ENCODE measurements around the gene AIP.
A peak's percentile ranks its signal among the peaks of the same experiment; 100 is the strongest.
"Not testable (repeated sequence)": the region's sequence is repeated elsewhere in the genome, so short reads cannot be mapped to it uniquely, and the experiment has no call there.

AIP gene

DNA sequence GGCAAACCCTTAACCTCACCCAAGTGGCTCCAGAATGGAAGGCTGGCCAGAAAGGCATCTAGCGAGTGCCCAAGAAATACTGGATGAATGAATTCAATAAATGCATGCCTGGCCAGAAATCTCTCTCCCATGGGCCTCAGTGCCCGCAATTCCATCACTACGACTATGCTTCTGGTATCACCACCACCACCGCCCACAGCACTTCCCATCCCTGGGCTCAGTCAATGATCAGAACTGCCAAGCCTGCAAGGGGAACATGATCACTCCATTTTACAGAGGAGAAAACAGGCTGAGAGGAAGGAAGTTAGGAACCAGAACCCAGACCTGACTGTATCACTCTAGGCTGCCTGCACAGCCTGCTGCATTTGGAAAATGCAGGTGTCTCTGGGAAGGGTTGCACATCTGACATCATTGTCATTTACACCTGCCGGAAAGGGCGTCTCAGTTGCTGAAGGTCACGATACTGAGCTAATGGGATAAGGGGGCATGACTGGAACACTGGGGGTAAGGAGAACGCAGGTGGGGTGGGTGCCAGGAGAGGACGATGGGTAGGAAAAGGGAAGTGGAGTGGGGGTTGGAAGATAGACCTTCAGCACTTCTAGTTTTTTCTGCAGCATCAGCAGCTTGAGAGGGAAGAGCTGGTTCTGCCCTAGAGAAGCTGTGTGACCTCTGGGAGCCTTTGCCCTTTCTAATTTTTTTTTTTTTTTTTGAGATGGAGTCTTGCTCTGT, 33.5 kb upstream of the AIP start:
- no peak for DNase-seq

DNA sequence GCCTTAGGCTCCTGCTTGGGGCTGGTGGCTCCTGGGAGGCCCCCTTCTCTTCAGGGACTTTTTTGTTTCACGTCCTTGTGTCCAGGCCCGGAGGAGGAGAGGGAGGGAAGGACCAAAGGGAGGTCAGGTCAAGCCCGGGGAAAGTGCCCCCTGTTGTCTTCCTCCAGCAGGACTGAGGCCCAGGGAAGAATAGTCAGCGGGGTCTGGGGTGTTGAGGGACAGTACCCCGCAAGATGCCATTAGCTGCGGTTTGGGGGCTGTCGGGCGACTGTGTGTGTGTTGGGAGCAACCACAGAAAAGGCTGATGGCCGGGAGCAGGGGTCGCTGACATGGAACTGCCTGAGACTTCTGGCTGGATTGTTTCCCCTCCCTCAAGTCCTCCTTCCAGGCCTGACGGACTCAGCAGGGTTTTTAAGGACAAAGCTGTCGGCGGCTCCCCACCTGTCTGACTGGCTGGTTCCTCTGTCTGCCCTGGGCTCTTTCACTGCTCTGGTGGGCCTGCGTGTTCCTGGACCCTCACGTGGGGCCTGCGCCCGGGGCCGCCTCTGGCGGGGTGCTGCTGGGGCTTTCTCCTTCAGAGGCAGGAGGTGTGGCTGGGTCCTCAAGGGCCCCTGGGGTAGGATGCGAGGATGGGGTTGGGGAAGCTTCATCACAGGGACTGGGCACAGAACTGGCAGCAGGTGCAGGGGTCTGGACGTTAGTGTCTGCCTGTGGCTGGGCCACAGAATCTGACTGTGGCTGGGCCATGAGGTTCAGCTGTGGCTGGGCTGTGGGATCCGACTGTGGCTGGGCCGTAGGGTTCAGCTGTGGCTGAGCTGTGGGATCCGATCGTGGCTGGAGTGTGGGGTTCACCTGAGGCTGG, 31.8 kb upstream of the AIP start:
- no peak for DNase-seq

DNA sequence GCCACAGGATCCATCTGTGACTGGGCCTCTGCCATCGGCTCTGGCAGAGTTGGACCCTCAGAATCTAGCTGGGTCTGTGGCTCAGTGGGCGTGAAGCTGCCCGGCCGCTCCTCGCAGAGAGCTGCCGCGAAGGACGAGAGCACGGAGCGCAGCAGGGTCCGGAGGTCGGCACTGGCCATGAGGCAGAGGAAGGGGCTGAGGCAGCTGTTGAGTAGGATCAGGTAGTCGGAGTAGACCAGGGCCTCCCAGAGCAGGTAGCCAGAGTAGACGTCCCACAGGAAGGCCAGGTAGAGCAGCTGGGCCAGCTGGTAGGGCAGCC, 31.2 kb upstream of the AIP start:
- no peak for DNase-seq

DNA sequence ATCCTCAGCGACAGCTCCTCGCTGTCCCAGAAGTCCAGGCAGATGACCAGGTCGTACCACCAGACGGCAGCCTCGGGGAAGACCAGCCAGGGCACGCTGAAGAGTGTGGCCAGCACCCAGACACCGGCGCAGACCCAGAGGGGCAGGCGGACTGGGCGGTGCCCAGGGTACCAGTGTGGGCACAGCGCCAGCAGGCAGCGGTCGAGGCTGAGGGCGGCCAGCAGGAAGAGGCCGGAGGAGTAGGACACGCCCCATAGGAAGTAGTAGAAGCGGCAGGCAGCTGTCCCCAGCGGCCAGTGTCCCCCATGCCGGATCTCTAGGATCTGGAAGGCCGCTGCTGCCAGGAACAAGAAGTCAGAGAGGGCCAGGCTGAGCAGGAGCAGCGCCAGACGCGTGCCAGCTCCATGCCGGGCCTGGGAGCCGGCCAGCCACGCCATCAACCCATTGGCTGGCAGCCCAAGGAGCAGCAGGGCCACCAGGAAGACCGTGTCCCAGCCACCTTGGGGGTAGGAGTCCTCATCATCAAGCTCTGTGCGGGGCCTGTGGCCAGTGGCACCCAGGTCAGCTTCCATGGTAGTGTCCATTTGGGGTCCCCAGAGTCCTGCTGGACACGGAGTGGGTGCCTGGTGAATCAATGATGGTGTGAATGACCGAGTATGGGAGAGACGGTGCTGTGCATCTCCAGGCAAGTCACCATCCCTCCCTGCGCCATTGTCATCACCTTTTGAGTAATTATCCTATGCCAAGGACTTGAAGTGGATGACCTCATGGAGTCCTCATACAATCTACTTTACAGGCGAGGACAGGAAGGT, 30.5 kb upstream of the AIP start, which contains the start of gene GPR152:
GPR152 (minus strand) TSS at position 589 of the 812 bp plus-strand sequence; CDS start at position 584, 5 bp downstream.
- DNase-seq: no peak

DNA sequence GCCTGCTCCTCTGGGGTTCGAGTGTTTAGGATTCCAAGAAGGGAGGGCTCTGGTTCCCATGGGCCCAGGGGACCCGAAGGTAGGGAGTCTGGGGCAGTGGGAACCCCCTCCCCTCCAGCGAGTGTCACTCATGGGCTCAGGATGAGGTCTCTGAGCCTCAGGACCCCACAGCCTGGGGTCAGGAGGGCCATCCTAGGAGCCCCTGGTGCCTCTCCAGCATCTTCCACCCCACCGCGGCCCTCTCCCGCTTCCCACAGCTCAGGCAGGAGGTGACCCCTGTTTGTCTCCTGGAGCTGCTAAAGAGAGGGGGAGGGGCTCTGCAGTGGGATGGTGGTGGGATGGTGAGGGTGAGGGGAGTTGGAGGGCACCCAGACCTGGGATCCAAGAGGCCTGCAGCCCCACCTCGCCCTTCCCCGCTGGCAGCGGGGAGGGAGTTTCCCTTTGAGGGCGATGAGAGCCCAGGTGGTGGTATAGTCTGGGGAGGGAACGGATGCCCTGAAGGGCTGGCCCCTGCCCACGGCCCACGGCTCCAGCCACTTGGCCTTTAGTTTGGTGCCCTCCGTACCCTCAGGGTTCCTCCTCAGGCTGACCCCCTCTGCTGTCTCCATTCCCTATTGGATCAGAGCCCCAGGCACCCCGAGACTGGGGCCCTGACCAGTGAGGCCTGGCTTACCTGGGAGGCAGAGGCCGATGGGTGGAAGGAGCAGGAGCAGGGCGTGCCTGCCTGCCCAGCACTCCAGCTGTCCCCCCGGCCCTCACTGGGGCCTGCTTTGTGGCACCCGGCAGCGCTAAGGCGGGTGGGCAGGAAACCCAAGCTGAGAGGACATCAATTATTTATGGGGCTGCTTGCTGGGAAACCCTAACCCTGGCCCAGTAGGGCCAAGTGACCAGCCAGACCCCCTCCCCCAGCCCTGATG, 28.8 kb upstream of the AIP start:
- no peak for DNase-seq

DNA sequence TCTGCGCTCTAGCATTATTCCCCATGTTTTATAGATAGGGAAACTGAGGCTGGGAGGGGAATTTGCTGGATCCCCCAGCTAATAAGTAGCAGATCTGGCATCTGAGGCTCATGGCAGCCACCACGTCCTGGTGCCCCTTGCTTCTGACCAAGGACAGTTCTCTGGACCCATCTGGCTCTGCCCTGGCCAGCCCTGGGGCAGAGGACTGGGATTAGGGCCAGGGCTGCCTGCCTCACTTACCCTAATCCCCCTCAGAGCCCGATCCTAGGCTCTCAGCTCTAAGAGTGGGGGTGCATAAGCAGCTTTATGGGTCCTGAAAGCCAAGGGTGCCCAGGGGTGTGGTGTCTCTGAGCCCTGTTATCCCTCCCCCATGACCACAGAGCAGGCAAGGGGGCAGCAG, 27.8 kb upstream of the AIP start, which contains the start of gene CABP4:
CABP4 (plus strand) TSS at position 301 of the 400 bp plus-strand sequence; CDS start at position 371, 70 bp downstream.
- no peak for DNase-seq

DNA sequence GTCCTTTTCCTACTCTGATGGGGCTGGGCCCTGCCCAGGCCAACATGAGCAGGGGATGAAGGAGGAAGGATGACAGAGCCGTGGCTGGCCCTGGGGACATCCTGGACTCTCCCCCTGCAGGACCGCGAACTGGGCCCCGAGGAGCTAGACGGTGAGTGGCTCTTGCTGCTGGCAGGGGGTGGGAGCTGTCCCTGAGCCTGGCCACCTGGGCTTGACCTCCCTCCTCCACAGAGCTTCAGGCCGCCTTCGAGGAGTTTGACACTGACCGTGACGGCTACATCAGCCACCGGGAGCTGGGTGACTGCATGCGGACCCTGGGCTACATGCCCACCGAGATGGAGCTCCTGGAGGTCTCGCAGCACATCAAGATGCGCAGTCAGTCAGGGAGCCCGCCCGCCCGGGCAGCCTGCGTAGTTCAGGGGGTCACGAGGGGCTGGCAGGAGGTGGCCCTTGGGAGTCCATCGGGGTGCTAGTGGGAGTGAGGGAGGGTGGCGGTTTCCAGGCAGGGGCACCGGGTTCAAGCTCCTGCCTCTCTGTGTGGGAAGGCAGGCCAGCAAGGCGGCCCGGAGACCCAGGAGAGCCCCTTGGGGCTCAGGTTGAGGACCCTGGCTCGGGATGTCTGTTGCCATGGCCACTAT, 26.6 kb upstream of the AIP start:
- DNase-seq: no peak

DNA sequence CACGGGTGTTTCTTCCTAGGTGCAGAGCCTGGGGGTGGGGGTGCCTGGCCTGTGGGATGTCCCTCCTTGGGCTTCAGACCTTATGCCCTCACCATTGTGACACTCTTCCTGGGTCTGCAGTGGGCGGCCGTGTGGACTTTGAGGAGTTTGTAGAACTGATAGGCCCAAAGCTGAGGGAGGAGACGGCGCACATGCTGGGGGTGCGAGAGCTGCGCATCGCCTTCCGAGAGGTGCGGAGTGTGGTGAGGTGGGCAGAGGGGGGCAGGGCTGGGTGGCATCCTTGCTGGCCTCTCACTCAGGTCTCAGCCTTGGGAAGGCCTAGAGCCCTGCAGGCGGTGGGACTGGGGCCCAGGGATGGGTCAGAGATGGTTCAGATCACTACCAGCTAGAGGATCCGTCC, 25.4 kb upstream of the AIP start:
- no peak for DNase-seq

DNA sequence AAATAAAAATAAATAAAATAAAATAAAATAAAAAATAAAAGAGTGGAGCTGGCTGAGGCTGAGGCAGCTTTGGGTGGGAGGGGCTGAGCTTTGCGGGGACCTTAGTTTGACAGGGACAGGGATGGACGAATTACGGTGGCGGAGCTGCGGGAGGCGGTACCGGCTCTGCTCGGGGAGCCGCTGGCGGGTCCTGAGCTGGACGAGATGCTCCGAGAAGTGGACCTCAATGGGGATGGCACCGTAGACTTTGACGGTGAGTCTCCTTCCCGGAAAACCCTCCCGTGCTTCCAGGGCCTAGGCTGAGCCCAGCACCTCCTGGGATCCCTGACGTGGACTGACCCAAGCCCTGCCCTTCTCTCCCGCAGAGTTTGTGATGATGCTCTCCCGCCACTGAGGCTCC, 24.6 kb upstream of the AIP start:
- no peak for DNase-seq

DNA sequence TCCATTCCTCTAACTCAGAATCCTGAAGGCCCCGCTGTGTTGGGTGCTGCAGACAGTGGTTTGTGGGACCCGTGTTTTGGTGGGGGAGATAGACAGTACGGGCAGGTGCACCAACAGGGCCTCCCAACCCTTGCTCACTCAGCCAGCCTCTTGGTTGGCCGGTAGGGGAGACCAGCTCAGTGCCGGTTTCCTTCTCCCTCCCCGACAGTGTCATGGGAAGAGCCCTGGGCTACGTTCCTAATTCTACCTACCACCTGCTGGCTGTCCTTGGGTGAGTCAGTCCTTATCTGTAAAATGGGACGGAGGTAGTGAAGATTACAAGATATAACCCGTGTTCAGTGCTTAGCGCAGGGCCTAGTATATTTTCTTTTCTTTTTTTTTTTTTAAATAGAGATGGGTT, 19.6 kb upstream of the AIP start:
- no peak for DNase-seq

DNA sequence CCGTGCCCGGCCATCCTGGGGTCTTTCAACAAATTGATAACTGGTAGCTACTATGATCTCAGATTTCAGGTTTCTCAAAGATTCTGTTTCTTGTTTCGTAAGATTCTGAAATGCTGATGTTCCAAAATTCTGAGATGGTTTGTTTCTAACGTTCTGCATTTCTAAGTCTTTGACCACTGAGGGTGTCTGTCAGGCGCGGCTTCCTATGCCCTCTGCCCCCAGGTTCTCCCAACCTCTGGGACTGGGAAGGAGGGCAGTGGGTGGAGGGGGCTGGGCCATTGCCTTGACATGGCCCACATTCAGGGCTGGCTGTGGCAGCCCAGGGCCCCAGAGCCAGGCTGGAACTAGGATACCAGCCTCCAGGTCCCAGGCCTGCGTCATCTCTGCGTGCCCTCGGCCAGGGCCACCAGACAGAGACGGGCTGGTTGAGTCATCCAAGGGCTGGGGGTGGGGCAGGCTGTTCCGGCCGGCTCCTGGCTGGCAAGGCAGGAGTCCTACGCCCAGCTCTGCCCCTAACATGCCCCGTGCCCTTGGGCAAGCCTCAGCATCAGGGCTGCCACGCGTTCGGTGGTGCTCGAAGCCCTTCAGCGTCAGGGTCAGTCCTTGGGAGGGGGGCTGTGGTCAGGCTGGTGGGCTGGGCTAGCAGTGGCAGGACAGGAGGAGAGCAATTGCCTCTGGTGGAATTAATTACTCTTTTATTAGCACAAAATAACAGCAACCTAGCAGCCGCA, 19.0 kb upstream of the AIP start:
- DNase-seq: no peak

DNA sequence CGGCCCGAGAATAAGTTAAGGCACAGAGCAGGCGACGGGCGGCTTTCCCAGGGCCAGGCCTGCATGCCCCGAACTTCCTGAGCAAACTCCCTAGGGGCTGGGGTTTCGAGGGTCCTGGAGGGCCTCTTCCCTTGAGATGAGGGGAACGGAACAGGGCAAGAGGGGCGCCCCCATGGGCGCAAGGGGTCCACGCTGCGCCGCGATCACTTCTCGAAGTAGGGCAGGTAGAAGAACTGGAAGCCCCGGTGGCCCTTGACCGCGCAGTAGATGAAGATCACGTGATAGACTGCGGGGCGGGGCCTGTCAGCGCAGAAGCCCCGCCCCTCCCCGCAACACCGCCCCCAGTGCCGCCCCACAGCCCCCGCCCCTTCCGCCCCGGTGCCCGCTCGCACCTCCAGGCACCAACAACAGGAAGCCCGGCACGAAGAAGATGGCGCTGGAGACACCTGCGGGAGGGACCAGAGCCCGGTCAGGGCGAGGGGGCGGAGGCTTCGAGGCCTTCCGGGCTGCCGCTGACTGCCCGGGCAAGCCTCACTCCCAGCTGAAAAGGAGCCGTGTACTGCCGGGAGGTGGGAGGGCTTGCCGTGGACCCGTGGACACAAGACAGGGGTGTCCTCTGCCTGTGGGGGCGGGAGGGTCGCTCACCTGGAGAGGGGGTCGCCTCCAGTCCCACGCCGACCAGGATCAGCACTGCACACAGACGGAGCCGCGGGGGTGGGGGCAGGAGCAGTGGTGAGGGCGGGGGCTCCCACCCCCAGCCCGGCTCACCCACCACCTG, 18.2 kb upstream of the AIP start:
- peak; percentile 97 for DNase-seq

DNA sequence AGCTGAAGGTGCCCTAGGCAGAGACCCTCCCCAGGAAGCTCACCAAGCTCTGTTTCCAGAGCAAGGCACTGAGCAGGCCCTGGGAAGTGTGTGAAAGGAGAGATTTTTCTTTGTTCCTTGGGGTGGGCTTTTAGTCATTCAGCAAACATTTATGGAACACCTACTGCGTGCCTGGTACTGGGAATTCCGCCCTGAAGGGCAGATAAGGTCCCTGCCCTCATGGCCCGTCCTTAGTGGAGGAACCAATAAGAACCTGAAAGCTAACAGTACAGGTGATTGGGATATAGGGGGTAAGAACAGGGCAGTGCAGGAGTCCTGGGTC, 17.7 kb upstream of the AIP start:
- no peak for DNase-seq

DNA sequence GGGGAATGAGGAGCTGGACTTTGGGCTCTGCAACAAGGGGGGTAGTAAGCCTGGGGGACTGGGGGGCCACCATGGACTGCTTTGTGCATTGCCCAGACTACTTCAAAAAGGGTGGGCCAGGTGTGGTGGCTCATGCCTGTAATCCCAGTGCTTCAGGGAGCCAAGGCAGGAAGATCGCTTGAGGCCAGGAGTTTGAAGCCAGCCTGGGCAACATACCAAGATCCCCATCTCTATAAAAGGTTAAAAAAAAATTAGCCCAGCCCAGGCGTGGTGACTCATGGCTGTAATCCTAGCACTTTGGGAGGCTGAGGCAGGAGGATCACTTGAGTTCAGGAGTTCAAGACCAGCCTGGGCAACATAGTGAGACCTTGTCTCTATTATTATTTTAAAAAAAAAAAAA, 17.3 kb upstream of the AIP start:
- DNase-seq: not testable (repeated sequence)

DNA sequence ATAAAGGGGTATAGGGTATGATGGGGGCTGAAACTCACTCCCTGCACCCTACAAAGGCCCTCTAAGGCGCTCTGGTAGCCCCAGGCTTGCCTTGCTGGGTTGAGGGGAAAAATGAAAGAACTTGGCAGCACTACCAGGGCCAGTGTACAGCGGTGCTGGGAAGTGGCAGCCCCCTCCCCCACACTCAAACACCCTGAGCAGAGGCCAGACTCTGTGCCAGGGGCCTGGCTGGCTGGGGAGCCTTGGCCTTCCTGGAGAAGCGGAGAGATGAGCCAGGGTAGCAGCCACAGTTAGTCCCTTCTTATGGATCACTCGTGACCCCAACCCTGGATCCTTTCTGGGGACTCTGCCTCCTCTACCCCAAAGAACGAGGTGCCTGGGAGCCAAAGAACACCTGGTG, 16.5 kb upstream of the AIP start:
- no peak for DNase-seq

DNA sequence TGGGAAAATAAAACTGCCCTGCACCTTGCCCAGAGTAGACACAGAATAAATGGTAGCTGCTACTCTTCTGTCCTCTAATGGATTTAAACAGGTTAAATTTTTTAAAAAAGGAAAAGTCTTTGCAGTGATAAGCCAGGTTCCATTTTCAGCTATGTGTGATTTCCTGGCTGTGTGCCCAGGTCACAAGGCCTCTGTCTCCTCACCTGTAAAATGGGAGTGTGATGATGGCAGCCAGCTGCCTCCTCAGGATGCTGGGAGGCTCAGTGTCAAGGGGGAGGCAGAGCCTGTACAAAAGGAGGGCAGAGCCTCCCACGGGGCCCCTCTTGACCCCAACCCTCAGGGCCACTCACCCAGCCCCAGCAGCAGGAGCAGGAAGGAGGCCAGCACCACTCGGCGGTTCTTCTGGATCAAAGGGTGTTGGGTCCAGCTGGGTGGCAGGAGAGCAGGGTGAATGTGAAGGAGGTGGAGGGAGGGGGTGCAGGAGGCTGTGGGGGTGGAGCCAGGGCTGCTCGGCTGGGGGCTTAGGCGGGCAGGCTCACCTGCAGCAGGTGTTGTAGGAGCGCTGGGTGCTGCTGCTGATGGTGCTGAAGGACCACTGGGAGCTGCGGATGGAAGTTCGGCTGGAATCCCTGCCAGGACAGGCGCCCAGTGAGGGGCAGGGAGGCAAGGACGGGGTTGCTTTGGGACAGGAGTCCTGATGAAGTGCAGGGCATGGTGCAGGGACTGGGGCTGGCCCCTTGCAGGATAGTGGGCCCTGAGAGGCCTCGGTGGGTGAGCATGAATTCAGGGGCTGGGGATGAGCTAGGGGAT, 15.7 kb upstream of the AIP start:
- DNase-seq: no peak

DNA sequence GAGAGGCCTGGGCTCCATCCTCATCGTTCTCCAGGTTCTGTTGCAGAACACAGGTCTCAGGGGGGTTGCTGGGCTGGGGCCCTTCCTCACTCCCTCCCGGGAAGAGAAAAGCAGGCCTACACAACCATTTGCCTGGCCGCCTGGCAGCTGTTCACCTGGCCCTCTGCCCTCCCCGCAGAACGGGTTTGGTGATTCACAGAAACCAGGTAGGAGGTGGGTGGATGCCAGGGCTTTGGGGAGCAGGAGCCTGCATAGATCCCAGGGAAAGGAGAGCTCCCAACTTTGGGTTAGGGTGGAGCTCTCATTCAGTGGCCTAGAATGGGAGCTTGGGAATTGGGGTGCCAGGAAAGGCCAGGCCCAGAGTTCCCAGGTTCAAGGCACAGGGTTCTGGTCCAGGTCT, 14.8 kb upstream of the AIP start:
- no peak for DNase-seq

DNA sequence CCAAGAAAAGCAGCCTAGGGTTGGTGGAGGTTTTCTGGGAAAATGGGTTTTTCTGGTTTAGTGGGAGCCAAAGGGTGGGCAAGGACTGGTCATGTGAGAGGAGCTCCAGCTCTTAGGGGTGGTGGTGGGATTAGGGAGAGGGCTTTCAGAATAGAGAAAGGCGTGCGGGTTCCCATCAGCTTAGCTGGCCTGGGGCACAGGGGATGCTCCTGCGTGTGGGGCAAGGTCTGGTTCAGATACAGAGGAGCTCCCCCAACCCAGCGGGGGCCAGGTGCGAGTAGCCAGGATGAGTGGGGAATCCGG, 14.4 kb upstream of the AIP start:
- DNase-seq: no peak

DNA sequence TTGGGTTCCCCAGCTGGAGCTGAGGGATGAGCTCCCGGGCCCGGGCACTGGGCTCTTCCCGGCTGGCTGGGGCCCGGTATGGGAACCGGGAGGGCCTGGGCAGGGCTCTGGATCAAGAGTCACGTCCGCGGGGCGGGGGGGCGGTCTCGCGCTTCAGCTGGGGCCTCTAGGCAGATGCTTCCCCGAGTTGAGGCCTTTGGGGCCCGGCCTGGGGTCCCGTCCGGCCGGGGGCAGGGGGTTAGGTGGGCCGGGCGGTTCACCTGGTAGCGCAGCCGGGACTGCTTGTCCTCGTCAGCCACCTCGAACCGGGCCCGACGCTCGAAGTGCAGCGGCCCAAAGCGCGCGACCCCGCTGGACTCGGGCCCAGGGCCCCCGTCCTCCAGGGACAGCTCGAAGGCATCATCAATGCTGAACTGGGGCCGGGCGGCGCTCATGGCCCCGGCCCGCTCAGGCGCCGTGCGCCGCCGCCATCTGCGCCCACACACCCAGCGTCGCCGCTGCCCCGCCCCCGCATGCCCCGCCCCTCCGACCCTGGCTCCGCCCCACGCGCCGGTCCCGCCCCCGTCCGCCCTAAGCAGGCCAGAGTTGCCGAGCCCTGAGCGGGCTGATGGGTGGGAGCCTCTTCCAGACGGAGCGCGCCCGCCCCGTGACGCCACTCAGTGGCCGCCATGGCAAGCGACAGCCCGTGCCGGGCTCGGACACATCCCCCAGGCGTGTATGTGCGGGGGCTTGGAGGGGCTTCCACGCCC, 13.9 kb upstream of the AIP start, which contains the start of gene TMEM134:
TMEM134 (minus strand) TSS at position 493 of the 749 bp plus-strand sequence; CDS start at position 434, 59 bp downstream.
- peak; percentile 97 for DNase-seq

Measured in activated CD4-positive, alpha-beta T cell treated with anti-CD3 and anti-CD28 coated beads, Interleukin-10, Interleukin-2, amounts not matched to agents 100 ng/mL and 50 ng/mL, durations not matched to agents 16 hours and 8 hours (primary cell).